Panc1 (cell line): ENCODE data around the gene ADGRG7.

Experiments used
- POLR2AphosphoS5 ChIP-seq: IDR thresholded peaks from 2 replicates; pipeline ENCODE4 v1.6.1; 2012; ENCODE audit warnings: mild to moderate bottlenecking, low read depth, low read length, moderate library complexity
- SIN3A ChIP-seq: IDR thresholded peaks from 2 replicates; pipeline ENCODE4 v1.6.1; 2012; ENCODE audit warnings: low read depth, mild to moderate bottlenecking, low read length, moderate library complexity, borderline replicate concordance; ENCODE audit not compliant: insufficient read depth
- TCF7L2 ChIP-seq: IDR thresholded peaks from 2 replicates; pipeline ENCODE4 v1.6.1; 2011; ENCODE audit warnings: mild to moderate bottlenecking, low read depth, low read length, inconsistent platforms
- TF ChIP-seq, protein P1 (sequence below): fragments of 450-650 bp; IDR thresholded peaks from 2 replicates; pipeline ENCODE4 v1.5.1; 2017; ENCODE audit warnings: mild to moderate bottlenecking
- TF ChIP-seq, protein P2 (sequence below), 2 experiments: IDR thresholded peaks; 2 replicates each; pipeline ENCODE4 v1.6.1; 2011 to 2012; ENCODE audit warnings: low read depth in 2 of 2, control low read depth in 1 of 2, low read length in 1 of 2, mild to moderate bottlenecking in 1 of 2, moderate library complexity in 1 of 2; ENCODE audit not compliant: insufficient read depth in 1 of 2

DNA sequence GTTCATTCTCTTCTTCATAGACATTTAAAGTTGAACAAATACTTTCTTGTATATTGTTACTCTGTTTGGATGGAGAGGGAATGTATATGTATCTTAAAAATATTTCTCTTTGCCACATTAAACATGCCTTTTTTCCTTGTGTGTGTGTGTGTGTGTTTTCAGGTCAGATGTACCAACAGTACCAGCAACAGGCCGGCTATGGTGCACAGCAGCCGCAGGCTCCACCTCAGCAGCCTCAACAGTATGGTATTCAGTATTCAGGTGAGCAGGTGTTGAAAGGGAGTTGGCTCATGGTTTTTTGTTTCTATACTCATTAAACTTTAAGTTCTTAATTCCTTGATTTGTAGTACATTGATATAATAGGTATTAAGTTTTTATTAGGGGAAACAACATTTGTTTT, 135.3 kb downstream of the ADGRG7 start:
- no peak for TF ChIP-seq POLR2AphosphoS5
- TF ChIP-seq, protein P1, sequence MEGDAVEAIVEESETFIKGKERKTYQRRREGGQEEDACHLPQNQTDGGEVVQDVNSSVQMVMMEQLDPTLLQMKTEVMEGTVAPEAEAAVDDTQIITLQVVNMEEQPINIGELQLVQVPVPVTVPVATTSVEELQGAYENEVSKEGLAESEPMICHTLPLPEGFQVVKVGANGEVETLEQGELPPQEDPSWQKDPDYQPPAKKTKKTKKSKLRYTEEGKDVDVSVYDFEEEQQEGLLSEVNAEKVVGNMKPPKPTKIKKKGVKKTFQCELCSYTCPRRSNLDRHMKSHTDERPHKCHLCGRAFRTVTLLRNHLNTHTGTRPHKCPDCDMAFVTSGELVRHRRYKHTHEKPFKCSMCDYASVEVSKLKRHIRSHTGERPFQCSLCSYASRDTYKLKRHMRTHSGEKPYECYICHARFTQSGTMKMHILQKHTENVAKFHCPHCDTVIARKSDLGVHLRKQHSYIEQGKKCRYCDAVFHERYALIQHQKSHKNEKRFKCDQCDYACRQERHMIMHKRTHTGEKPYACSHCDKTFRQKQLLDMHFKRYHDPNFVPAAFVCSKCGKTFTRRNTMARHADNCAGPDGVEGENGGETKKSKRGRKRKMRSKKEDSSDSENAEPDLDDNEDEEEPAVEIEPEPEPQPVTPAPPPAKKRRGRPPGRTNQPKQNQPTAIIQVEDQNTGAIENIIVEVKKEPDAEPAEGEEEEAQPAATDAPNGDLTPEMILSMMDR = no peak
- TF ChIP-seq, protein P2, sequence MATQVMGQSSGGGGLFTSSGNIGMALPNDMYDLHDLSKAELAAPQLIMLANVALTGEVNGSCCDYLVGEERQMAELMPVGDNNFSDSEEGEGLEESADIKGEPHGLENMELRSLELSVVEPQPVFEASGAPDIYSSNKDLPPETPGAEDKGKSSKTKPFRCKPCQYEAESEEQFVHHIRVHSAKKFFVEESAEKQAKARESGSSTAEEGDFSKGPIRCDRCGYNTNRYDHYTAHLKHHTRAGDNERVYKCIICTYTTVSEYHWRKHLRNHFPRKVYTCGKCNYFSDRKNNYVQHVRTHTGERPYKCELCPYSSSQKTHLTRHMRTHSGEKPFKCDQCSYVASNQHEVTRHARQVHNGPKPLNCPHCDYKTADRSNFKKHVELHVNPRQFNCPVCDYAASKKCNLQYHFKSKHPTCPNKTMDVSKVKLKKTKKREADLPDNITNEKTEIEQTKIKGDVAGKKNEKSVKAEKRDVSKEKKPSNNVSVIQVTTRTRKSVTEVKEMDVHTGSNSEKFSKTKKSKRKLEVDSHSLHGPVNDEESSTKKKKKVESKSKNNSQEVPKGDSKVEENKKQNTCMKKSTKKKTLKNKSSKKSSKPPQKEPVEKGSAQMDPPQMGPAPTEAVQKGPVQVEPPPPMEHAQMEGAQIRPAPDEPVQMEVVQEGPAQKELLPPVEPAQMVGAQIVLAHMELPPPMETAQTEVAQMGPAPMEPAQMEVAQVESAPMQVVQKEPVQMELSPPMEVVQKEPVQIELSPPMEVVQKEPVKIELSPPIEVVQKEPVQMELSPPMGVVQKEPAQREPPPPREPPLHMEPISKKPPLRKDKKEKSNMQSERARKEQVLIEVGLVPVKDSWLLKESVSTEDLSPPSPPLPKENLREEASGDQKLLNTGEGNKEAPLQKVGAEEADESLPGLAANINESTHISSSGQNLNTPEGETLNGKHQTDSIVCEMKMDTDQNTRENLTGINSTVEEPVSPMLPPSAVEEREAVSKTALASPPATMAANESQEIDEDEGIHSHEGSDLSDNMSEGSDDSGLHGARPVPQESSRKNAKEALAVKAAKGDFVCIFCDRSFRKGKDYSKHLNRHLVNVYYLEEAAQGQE (IDR thresholded peaks at IDR 0.05; ENCODE audit: insufficient read depth in 1 of 2, low read depth in 2 of 2, low read length in 1 of 2) = no peak
- TF ChIP-seq TCF7L2 = no peak
- TF ChIP-seq SIN3A = no peak
